ENCODE measurements around the gene SLC36A1. TPM values are rescaled to one million over a fixed set of nuclear protein-coding genes. Genes with fewer than 3 reads are reported as not detected.

SLC36A1 gene
- total and polyA plus RNA-seq, 2 of the 8 experiments (the other 6 are each of a cell fraction or from before 2014, with no cell fraction given), result 6.6 to 9.6 TPM

GRCh38 chr5:151417712-151418111, 29.7 kb upstream of the SLC36A1 start:
- Histone ChIP-seq H3K23ac (ENCODE audit: insufficient read length) (no peak overlapping the region), H3K27ac (ENCODE audit: low read depth, low read length) (no peak overlapping the region), H2BK5ac (ENCODE audit: low read depth, low read length) (no peak overlapping the region), H2AFZ (ENCODE audit: low read length) (no peak overlapping the region), H3K4me3 (ENCODE audit: extremely low read depth in 1 of 4, insufficient read depth in 2 of 4, low read depth in 3 of 4, low read length in 4 of 4) (no peak overlapping the region), H3K18ac (ENCODE audit: extremely low read depth, low read length) (no peak overlapping the region), H4K20me1 (replicated peaks in 1 of 2; ENCODE audit: control insufficient read depth in 1 of 2, insufficient read depth in 2 of 2, low read length in 2 of 2) (no peaks in the 10 kb centered on the region), H4K91ac (replicated peaks; ENCODE audit: insufficient read length, low read length) (no peak overlapping the region), H3K4me1 (replicated peaks in 1 of 4; ENCODE audit: control insufficient read depth in 3 of 4, insufficient read depth in 4 of 4, low read length in 3 of 4) (no peaks in the 10 kb centered on the region), H2AK5ac (ENCODE audit: low read depth, low read length) (no peak overlapping the region), H2BK15ac (ENCODE audit: low read length) (no peak overlapping the region), H2BK120ac (replicated peaks; ENCODE audit: low read depth, low read length) (no peak overlapping the region), H3K4me2 (ENCODE audit: insufficient read depth in 1 of 2, low read depth in 2 of 2, low read length in 2 of 2) (no peak overlapping the region), H3K23me2 (ENCODE audit: low read depth, low read length) (no peaks in the 10 kb centered on the region), H3K9ac (replicated peaks in 1 of 4; ENCODE audit: extremely low read depth in 1 of 4, low read depth in 3 of 4, low read length in 3 of 4) (no peak overlapping the region), H3K79me1 (ENCODE audit: low read depth, low read length) (no peaks in the 10 kb centered on the region), H2BK20ac (ENCODE audit: low read length) (no peak overlapping the region), H4K8ac (ENCODE audit: extremely low read depth, insufficient read depth, low read length) (no peak overlapping the region), H3K56ac (replicated peaks; ENCODE audit: insufficient read length, low read depth, low read length) (no peak overlapping the region), H3K79me2 (ENCODE audit: control insufficient read depth in 1 of 2, insufficient read depth in 2 of 2, low read length in 2 of 2) (no peaks in the 10 kb centered on the region), H3K14ac (ENCODE audit: insufficient read length) (no peak overlapping the region), H3K4ac (replicated peaks; ENCODE audit: insufficient read length, low read depth, low read length) (no peak overlapping the region), H4K5ac (ENCODE audit: insufficient read length, low read depth, low read length) (no peak overlapping the region), H3K27me3 (replicated peaks in 1 of 4; ENCODE audit: control insufficient read depth in 3 of 4, extremely low read depth in 1 of 4, insufficient read depth in 3 of 4, low read length in 3 of 4) (no peaks in the 10 kb centered on the region), H3K36me3 (ENCODE audit: control insufficient read depth in 2 of 4, insufficient read depth in 4 of 4, low read length in 3 of 4) (no peaks in the 10 kb centered on the region), H2BK12ac (ENCODE audit: low read depth, low read length) (no peak overlapping the region), H3K9me3 (ENCODE audit: insufficient read depth in 2 of 2, low read depth in 1 of 2, low read length in 1 of 2) (peaks cover 20 to 29% of the 10 kb centered on the region in 2 experiments)
- DNase-seq (ENCODE audit: low read depth in 1 of 2, low spot score in 2 of 2) (no peak), FAIRE-seq (no peak)
- TF ChIP-seq NRF1 (IDR thresholded peaks at IDR 0.05; ENCODE audit: low read depth, low read length) (no peak), ASH2L (IDR thresholded peaks at IDR 0.05; ENCODE audit: low read length) (no peak), PHF8 (conservative IDR thresholded peaks at IDR 0.05; ENCODE audit: low read depth, low read length) (no peak), GTF2F1 (IDR thresholded peaks at IDR 0.05; ENCODE audit: borderline replicate concordance, low read depth, low read length) (no peak), CREB1 (IDR thresholded peaks at IDR 0.05) (no peak), SIX5 (IDR thresholded peaks at IDR 0.05; ENCODE audit: low read depth, low read length) (no peak), RAD21 (IDR thresholded peaks at IDR 0.05 in 1 of 2, conservative IDR thresholded peaks at IDR 0.05 in 1 of 2; ENCODE audit: low read depth in 2 of 2, low read length in 2 of 2) (no peak), SP2 (IDR thresholded peaks at IDR 0.05; ENCODE audit: low read length) (no peak)
- ChIA-PET CTCF (ENCODE audit: partially characterized antibody) (interaction anchor here (1.1 to 1.4 kb wide), 3 partner anchors 11 to 46 kb away, joined by 3 to 5 read pairs (median 5); partner anchors contain the start of gene SLC36A1), POLR2A (ENCODE audit: partially characterized antibody) (no interaction called here)
